PC-3 (cell line): Measurements from ENCODE around the gene TUBB. TPM values are rescaled to one million over a fixed set of nuclear protein-coding genes. Genes with fewer than 3 reads are reported as not detected.
A peak's percentile ranks its signal among the peaks of the same experiment; 100 is the strongest.

Experiments
- ATAC-seq: fragments of 200-7000 bp; cut with Tn5 transposase; 2 replicates; pipeline ENCODE4 v1.9.1; 2020; ENCODE audit warnings: mild to moderate bottlenecking, moderate library complexity
- BruUV-seq: library from RNA; stranded (reverse); fragments of 400-500 nt; replicated peaks from 2 replicates; lab custom pipeline; 2021; lab: Mats Ljungman, UMichigan
- CTCF ChIA-PET: fragments of 300-600 bp; sonication (Branson Sonifier 250); formaldehyde crosslinking; loops from one replicate; lab custom pipeline; 2022; ENCODE audit warnings: antibody characterized with exemption; lab: Charles Lee
- POLR2A ChIA-PET: fragments of 300-600 bp; sonication (Branson Sonifier 250); formaldehyde crosslinking; loops from one replicate; lab custom pipeline; 2022; ENCODE audit warnings: antibody characterized with exemption; ENCODE audit not compliant: unreplicated experiment; lab: Charles Lee
- DNase-seq: peaks from one replicate; pipeline ENCODE4 v3.0.0-alpha.2; 2015
- H2AFZ ChIP-seq: fragments of 300-600 bp; sonication (generic); 2 replicates; pipeline ENCODE4 v1.6.0; 2016; ENCODE audit warnings: antibody characterized with exemption, low read length
- H3F3A ChIP-seq: fragments of 300-600 bp; sonication (generic); one replicate; pipeline ENCODE4 v1.6.0; 2017; ENCODE audit warnings: antibody characterized with exemption, low read length, control low read depth, mild to moderate bottlenecking; ENCODE audit not compliant: unreplicated experiment
- H3K27ac ChIP-seq: fragments of 300-600 bp; sonication (generic); 2 replicates; pipeline ENCODE4 v1.5.1; 2016; ENCODE audit warnings: mild to moderate bottlenecking, low read length
- H3K27me3 ChIP-seq: fragments of 300-600 bp; sonication (generic); 2 replicates; pipeline ENCODE4 v1.6.1; 2016; ENCODE audit warnings: low read length, mixed read lengths
- H3K36me3 ChIP-seq: fragments of 300-600 bp; sonication (generic); 2 replicates; pipeline ENCODE4 v1.6.1; 2016; ENCODE audit warnings: low read depth, mixed run types, low read length, mixed read lengths
- H3K4me1 ChIP-seq: fragments of 300-600 bp; sonication (generic); 2 replicates; pipeline ENCODE4 v1.5.1; 2016; ENCODE audit warnings: low read length; ENCODE audit not compliant: insufficient read depth
- H3K4me2 ChIP-seq: fragments of 300-600 bp; sonication (generic); 2 replicates; pipeline ENCODE4 v1.6.0; 2016; ENCODE audit warnings: low read length
- H3K4me3 ChIP-seq: fragments of 300-600 bp; sonication (generic); 2 replicates; pipeline ENCODE4 v1.5.1; 2016; ENCODE audit warnings: mild to moderate bottlenecking, low read length, mixed read lengths
- H3K79me2 ChIP-seq: fragments of 300-600 bp; sonication (generic); 2 replicates; pipeline ENCODE4 v1.6.1; 2017; ENCODE audit warnings: low read length, mixed read lengths
- H3K9ac ChIP-seq: fragments of 300-600 bp; sonication (generic); 2 replicates; pipeline ENCODE4 v1.6.0; 2016; ENCODE audit warnings: mild to moderate bottlenecking, low read length
- H3K9me2 ChIP-seq: fragments of 300-600 bp; sonication (generic); replicated peaks from 2 replicates; pipeline ENCODE4 v1.6.1; 2016; ENCODE audit warnings: mixed run types, low read length, mixed read lengths
- H3K9me3 ChIP-seq: fragments of 300-600 bp; sonication (generic); 2 replicates; pipeline ENCODE4 v1.6.1; 2016; ENCODE audit warnings: low read length, mixed read lengths
- H4K20me1 ChIP-seq: fragments of 300-600 bp; sonication (generic); 2 replicates; pipeline ENCODE4 v1.6.1; 2016; ENCODE audit warnings: low read length, mixed read lengths
- EZH2 ChIP-seq: fragments of 300-600 bp; sonication (generic); IDR thresholded peaks from one replicate; pipeline ENCODE4 v1.6.1; 2017; ENCODE audit warnings: antibody characterized with exemption, mild to moderate bottlenecking, low read length; ENCODE audit not compliant: unreplicated experiment
- EZH2phosphoT487 ChIP-seq: fragments of 300-600 bp; sonication (generic); IDR thresholded peaks from 2 replicates; pipeline ENCODE4 v1.6.1; 2018; ENCODE audit warnings: mild to moderate bottlenecking, antibody characterized with exemption, low read length, borderline replicate concordance
- intact Hi-C: fragments of 100-400 bp; cut with micrococcal nuclease; formaldehyde crosslinking; loops from 2 replicates; pipeline ENCODE4 v1.9.0; 2023
- total RNA-seq: library from RNA; depleted of rRNA; stranded (reverse); fragments of >200 nt; gene quantifications from 2 replicates; pipeline ENCODE4 v1.2.3, GENCODE V29; 2014
- TF ChIP-seq, protein P1 (sequence below): fragments of 300-600 bp; sonication (generic); conservative IDR thresholded peaks from 2 replicates; pipeline ENCODE4 v1.5.1; 2017; ENCODE audit warnings: antibody characterized with exemption, low read depth, mild to moderate bottlenecking, low read length

TUBB gene
- total RNA-seq, 1 experiment from 2014 or later, result 1,398 TPM

DNA sequence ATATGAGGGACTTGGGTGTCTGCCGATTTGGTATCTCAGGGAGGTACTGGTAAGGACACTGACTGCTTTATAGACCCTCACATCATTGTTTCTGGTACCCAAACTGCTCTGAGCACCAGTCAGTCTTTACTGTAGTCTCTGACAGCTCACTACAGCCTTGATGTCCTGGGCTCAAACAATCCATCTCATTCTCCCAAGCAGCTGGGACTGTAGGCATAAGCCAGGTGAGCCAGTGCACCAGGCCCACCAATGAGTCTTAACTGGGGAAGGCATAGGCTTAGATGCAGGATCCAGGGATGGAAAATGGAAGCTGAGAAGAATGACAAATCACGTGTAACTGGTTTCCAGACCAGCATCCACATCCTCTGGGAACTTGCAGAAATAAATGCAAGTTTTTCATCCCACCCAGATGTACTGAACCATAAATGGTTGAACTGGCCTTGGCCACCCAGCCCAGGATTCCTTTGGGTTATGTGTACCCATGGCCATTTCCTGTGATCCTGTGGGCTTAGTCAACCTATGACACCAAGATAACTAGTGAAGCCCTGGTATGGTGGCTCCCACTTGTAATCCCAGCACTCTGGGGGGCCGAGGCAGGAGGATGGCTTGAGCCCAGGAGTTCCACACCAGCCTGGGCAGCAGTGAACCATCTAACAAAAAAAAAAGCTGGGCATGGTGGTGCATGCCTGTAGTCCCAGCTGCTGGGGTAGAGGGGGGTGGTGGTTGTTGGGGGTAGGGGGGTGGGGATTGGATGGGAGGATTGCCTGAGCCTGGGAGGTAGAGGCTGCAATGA, 5.8 kb downstream of the TUBB start:
- H3K4me2 ChIP-seq, result no peak overlapping the region
- H3K36me3 ChIP-seq, result peaks cover 49% of the 10 kb centered on the region
- ATAC-seq (peak; percentile 21), DNase-seq (peak; percentile 61)
- H3K79me2 ChIP-seq, result peaks cover 44% of the 10 kb centered on the region
- no peak overlapping the region for H3K4me3 ChIP-seq
- peaks cover 32% of the 10 kb centered on the region for H4K20me1 ChIP-seq
- H3K4me1 ChIP-seq, result peaks cover 16% of the 10 kb centered on the region
- ChIA-PET CTCF (no interaction called here), POLR2A (no interaction called here)
- H3K27ac ChIP-seq, result peak overlapping the region; percentile 18; the same call in 1 of the 2 replicates
- no peak overlapping the region for H2AFZ ChIP-seq
- intact Hi-C loops, result loop anchor here (1.0 to 10.0 kb wide), 3 partner anchors 151 to 361 kb away; partner anchors contain the start of gene HLA-E
- TF ChIP-seq EZH2, result no peak
- TF ChIP-seq, protein P1, sequence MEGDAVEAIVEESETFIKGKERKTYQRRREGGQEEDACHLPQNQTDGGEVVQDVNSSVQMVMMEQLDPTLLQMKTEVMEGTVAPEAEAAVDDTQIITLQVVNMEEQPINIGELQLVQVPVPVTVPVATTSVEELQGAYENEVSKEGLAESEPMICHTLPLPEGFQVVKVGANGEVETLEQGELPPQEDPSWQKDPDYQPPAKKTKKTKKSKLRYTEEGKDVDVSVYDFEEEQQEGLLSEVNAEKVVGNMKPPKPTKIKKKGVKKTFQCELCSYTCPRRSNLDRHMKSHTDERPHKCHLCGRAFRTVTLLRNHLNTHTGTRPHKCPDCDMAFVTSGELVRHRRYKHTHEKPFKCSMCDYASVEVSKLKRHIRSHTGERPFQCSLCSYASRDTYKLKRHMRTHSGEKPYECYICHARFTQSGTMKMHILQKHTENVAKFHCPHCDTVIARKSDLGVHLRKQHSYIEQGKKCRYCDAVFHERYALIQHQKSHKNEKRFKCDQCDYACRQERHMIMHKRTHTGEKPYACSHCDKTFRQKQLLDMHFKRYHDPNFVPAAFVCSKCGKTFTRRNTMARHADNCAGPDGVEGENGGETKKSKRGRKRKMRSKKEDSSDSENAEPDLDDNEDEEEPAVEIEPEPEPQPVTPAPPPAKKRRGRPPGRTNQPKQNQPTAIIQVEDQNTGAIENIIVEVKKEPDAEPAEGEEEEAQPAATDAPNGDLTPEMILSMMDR, result no peak
- TF ChIP-seq EZH2phosphoT487, result no peak
- H3K9me3 ChIP-seq, result no peaks in the 10 kb centered on the region
- H3K9ac ChIP-seq, result no peak overlapping the region
- no peaks in the 10 kb centered on the region for H3K27me3 ChIP-seq
- no TSS peak for BruUV-seq
- peaks cover 24% of the 10 kb centered on the region for H3F3A ChIP-seq
- H3K9me2 ChIP-seq, result no peaks in the 10 kb centered on the region

DNA sequence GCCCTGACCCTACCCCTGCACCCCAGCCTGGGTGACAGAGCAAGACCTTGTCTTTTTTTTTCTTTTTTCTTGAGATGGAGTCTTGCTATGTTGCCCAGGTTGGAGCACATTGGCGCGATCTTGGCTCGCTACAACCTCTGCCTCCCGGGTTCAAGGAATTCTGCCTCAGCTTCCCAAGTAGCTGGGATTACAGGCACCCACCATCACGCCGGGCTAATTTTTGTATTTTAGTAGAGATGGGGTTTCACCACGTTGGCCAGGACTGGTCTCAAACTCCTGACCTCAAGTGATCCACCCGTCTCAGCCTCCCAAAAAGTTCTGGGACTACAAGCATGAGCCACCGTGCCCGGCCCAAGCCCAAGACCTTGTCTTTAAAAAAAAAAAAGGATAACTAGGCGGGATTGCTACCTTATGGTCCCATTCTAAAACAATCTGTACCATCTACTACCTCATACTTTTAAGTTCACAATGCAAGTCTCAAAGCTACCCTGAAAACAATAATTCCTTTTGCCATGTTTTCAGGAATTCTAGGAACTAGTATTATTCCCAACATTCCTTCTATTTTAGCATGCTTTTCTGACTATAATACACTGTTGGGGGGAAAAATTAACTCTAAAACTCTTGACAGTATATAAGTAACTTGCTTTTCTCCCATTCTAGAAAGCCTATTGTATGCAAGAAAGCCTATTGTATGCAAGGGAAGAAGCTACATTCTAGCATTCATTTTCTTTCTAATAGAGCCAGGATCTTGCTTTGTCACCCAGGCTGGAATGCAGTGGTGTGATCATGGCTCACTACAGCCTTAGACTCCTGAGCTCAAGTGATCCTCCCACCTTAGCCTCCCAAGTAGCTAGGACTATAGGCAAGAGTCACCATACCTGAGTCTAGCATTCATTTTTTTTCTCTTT, 6.6 kb downstream of the TUBB start:
- peaks cover 29% of the 10 kb centered on the region for H4K20me1 ChIP-seq
- POLR2A ChIA-PET, result interaction anchor here (0.7 to 0.9 kb wide), 2 partner anchors 22 to 152 kb away, joined by 3 to 4 read pairs; no protein-coding TSS in a partner anchor
- H3K4me1 ChIP-seq, result peaks cover 22% of the 10 kb centered on the region
- TF ChIP-seq EZH2phosphoT487 (no peak), EZH2 (no peak)
- TF ChIP-seq, protein P1, result no peak
- ATAC-seq, result no peak
- no peaks in the 10 kb centered on the region for H3K9me2 ChIP-seq
- H3K4me3 ChIP-seq, result no peak overlapping the region
- intact Hi-C loops, result loop anchor here (5.0 to 10.0 kb wide), 2 partner anchors 242 to 361 kb away; partner anchors contain the start of gene HLA-E
- peaks cover 45% of the 10 kb centered on the region for H3K36me3 ChIP-seq
- H3K79me2 ChIP-seq, result peaks cover 36% of the 10 kb centered on the region
- peaks cover 24% of the 10 kb centered on the region for H3F3A ChIP-seq
- no TSS peak for BruUV-seq
- H3K9ac ChIP-seq, result no peak overlapping the region
- DNase-seq, result peak; percentile 33
- peak overlapping the region; percentile 19; the same call in 1 of the 2 replicates for H3K27ac ChIP-seq
- no peak overlapping the region for H2AFZ ChIP-seq
- no peaks in the 10 kb centered on the region for H3K9me3 ChIP-seq
- H3K4me2 ChIP-seq, result no peak overlapping the region
- CTCF ChIA-PET, result interaction anchor here (0.6 to 1.3 kb wide), 2 partner anchors 16 to 95 kb away, joined by 3 to 6 read pairs; partner anchors contain the start of gene FLOT1
- no peaks in the 10 kb centered on the region for H3K27me3 ChIP-seq
